ENCODE measurements around the gene PICK1.
"Not testable (repeated sequence)": the region's sequence is repeated elsewhere in the genome, so short reads cannot be mapped to it uniquely, and the experiment has no call there.

Gene PICK1

DNA sequence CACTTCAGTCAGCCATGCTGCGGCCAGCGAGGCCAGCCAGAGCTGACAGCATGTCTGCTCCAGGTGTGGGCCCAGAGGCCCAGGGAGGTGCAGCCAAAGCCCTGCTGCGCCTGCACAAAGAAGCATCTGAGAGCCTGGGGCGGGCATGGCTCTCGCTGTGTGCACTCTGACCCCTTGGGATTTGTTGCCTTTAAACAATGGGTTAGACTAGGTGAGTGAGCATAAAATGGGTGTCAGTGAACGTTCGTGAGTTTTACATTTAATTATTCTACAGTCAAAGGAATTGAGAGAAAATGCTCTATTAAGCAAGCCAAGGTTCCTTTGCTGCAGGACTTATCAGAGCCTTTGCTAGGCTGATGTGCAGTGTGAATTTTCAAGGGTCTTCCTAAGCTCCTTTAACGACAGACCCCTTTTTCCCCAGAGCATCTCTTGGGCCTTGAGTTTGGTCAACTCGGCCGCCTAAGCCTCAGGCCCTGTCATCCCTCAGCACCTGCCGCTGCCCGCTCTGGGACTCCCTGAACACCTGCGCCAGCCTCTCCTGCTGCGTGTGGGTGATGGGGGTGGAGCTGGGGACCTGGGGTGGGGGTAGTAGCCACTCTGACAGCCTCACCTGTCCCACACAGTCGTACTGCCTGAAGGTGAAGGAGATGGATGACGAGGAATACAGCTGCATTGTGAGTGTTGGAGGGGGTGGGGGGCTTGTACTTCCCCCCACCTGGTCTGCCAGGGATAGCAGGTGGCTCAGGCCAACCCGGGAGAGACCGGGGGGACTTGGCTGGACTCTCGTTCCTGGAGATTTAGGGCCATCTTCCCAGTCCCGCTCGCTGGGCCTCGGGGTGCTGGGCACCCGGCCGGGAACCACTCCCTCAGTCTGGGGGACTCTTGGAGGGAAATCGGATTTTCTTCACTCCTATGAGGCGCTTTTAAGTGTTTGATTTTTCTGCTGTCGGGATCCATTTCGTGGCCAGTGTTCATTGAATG, 16.2 kb downstream of the PICK1 start:
- in situ Hi-C loops (cut with MboI; ENCODE audit: low sequenced_read_pairs), result no loop called here

DNA sequence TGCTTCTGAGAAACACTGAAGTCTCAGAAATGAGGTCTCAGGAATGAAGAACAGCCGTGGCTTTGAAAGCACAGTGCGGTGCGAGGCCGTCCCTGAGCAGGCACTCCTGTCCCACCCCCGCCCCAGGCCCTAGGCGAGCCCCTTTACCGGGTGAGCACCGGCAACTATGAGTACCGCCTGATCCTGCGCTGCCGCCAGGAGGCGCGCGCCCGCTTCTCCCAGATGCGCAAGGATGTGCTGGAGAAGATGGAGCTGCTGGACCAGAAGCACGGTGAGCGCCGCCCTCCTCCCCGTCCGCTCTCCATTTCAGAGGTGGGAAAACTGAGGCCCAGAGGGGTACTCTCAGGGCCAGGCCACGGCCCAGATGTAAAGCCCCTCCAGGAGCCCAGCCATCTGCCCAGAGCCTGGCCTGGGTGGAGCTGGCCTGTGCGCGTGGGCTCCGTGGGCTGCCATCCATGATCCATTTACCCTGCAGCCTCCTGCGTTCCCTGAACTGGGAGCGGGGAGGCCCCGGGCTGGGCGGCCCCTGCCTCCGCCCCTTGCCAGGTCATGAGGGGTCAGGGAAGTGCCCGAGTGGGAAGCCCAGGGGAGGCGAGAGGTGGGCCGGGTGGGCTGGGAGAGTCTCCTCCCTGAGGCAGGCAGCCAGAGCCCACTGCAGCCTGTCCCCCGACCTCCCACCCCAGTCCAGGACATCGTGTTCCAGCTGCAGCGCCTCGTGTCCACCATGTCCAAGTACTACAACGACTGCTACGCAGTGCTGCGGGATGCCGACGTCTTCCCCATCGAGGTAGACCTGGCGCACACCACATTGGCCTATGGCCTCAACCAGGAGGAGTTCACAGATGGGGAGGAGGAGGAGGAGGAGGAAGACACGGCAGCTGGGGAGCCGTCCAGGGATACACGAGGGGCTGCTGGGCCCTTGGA, 17.2 kb downstream of the PICK1 start:
- in situ Hi-C loops (cut with MboI; ENCODE audit: low sequenced_read_pairs), result no loop called here

- in situ Hi-C loops (cut with MboI; ENCODE audit: low sequenced_read_pairs), result no loop called here
Observed at GRCh38 chr22:38075105-38075825, 18.1 kb downstream of the PICK1 start.

DNA sequence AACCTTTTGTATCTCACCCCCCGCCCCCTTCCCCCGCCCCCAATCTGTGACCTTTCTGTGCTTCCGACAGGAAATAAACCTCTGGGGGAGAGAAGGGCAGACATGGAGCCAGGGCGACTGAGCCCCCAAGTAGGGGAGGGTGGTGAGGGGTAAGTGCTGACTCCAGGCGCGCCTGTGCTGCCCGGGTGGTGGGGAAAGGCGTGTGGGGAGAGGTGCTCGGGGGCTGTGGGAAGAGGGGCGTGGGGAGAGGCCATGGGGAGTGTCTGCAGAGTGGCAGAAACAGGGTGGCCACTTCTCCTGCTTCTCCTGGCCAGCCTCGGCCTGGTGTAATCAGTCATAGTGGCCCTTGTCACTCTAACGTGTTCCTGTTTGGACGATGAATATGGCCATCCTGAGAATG, 18.8 kb downstream of the PICK1 start:
- in situ Hi-C loops (cut with MboI; ENCODE audit: low sequenced_read_pairs), result no loop called here

- in situ Hi-C loops (cut with MboI; ENCODE audit: low sequenced_read_pairs), result no loop called here
Observed at GRCh38 chr22:38077096-38077495, 19.9 kb downstream of the PICK1 start.

GRCh38 chr22:38077595-38077994, 20.4 kb downstream of the PICK1 start:
- in situ Hi-C loops (cut with MboI; ENCODE audit: low sequenced_read_pairs), result no loop called here

DNA sequence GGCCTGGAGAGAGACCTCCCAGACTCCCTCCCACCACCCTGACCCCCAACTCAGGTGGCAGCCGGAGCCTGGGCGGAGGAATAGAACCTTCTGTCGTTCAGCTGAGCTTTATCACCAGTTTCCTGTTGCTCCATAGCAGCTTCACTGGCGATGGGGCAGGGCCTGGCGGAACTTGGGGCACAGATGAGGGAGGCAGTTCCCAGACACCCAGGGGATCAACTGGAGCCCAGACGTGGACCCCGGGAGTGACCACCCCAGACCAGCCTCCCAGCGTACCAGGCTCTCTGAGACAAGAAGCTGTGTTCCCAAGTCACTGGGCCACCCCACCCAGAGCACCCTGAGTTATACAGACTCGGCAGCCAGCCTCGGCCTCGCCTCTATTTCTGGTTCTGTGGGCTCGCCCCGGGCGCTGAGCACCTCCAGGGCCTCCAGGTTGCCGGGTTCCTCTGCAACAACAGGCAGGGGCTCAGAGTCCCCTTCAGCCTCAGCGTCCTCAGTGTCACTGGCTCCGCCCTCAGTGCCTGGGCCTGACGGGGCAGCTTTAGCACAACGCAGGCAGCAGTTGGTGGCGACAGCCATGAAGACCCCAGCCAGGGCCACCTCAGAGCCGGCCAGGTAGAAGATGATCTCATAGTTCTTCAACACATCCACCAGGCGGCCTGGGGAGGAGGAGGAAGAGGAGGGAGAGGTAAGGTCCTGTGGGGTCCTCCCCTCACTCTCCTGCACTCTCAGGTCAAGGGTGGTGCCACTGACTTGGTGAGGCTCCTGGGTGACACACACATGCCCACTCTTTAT, 21.0 kb downstream of the PICK1 start:
- in situ Hi-C loops (cut with MboI; ENCODE audit: low sequenced_read_pairs), result no loop called here

DNA sequence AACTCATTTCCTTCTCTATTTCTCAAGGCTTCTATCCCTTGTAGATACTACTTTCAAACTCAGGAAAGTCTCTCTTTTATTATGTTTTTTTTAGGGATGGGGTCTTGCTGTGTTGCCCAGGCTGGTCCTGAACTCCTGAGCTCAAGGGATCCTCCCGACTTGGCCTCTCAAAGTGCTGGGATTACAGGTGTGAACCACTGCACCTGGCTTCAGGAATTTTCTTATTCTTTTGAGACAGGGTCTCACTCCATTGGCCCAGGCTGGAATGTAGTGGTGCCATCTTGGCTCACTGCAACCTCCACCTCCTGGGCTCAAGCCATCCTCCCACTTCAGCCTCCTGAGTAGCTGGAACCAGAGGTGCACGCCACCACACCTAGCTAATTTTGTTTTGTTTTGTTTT, 22.0 kb downstream of the PICK1 start:
- in situ Hi-C loops (cut with MboI; ENCODE audit: low sequenced_read_pairs), result not testable (repeated sequence)

- in situ Hi-C loops (cut with MboI; ENCODE audit: low sequenced_read_pairs), result no loop called here
Observed at GRCh38 chr22:38079804-38080203, 22.6 kb downstream of the PICK1 start.

DNA sequence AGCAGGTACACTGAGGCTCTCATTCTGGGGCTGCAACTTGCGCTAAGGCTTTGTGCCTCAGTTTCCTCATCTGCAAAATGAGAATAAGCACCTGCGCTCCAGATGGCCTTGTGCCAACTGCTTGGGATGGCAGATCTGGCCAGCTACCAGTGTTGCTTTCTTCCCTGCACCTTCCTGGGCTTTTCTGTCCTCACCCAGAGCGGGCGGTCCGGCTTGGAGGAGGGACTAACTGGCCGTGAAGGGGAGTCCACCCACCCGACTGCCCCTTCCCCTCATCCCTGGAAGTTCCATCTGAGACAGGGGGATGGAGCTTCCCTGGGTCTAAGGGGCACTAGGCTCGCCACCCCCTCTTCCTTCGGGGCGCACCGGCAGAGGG, 23.3 kb downstream of the PICK1 start:
- in situ Hi-C loops (cut with MboI; ENCODE audit: low sequenced_read_pairs), result no loop called here

DNA sequence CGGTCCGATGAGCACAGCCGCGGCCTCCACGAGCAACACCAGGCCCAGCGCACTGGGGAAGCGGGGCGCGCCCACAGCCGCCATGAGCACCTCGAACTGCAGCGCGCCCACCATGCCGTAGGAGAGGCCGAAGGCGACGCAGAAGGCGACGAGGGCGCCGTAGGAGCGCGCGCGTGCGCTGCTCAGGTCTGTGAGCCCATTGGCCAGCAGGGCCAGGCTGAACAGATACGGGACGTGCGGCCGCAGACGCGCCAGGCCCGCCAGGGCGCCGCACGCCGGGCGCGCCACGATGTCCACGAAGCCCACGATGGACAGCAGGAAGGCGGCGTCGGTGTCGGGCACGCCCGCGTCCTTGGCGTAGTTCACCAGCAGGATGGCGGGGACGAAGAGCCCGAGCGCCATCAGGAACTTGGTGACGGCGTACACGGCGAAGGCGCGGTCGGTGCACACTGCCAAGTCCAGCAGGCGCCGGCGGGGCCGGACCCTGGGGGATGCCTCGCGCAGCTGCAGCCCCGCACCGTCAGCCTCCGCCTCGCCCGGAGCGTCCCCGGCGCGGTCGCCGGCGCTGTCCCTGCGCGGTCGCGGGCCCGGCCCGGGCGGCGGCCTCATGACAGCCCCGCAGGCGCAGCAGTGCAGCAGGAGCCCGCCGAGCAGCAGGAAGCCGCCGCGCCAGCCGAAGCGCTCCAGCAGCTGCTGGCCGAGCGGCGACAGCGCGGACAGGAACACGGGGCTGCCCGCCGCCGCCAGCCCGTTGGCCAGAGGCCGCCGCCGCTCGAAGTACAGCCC, 23.8 kb downstream of the PICK1 start:
- in situ Hi-C loops (cut with MboI; ENCODE audit: low sequenced_read_pairs), result no loop called here

DNA sequence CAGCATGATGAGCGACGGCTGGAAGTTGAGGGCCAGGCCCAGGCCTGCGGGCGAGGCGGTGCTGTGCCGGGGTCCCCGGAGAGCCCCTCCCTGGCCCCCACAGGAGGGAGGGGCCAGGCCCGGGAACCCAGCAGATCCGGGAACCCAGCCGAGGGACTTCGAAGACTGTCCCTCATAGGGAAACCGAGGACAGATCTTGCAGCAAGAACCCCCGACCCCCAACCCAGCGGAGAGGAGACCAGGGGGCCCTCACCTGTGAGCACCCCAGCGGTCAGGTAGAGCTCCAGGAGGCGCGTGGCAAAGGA, 24.4 kb downstream of the PICK1 start:
- in situ Hi-C loops (cut with MboI; ENCODE audit: low sequenced_read_pairs), result no loop called here

- in situ Hi-C loops (cut with MboI; ENCODE audit: low sequenced_read_pairs), result no loop called here
Observed at GRCh38 chr22:38081941-38082828, 25.0 kb downstream of the PICK1 start.

DNA sequence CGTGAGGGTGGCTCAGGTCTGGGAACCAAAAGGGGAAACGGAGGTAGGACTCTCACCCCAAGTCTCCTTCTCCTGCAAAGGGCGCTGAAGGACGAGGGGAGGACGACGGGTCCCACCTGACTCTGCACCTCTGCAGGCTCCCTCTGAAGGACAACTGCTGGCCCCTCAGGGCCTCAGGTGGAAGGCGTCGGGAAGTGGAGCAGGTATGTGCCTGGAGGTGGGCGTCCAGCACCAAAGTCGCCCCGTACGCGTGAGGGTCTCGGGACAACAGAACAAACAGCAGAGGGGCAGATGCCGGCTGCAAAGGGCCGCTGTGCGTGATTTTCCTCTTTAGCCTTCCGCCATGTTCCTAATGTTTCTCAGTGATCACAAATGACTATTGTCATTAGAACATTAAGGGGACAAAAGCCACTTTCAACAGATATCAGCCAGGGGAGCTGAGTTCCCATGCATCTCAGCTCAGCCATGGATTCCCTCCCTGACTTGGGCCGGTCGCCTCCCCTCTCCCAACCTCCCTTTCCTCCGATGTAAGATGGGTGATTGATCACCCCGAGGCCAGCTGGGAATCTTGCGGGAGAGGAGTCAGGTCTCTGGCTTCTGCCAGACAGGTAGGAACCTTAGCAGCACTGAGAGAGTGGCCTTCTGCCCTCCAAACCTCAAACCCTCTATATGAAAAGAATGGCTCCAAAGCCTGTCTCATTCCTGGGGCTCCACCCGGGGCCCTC, 25.9 kb downstream of the PICK1 start:
- in situ Hi-C loops (cut with MboI; ENCODE audit: low sequenced_read_pairs), result no loop called here

- in situ Hi-C loops (cut with MboI; ENCODE audit: low sequenced_read_pairs), result no loop called here
Observed at GRCh38 chr22:38083931-38084631, 26.9 kb downstream of the PICK1 start, which contains the start of gene SLC16A8. SLC16A8 (minus strand) TSS chr22:38084184; CDS start chr22:38082873, 1,311 bp downstream.

DNA sequence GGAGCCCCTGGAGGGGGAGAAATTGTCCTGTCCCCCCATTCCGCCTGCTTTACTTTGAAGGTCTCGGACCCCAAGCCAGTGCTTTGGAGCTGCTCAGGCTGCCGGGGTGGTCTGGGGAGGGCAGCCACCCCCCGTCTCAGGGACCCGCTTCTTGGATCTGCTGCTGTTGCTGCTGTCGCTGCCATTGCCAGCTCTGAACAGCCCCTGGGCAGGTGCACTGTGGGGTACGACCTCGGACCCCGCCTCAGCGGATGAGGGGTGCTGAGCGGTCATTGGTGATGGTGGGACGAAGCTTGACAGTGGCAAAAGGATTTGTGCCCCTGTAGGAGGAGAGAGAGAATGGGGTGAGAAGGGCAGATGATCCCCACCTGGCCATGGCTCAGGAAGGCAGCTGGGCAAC, 27.9 kb downstream of the PICK1 start:
- in situ Hi-C loops (cut with MboI; ENCODE audit: low sequenced_read_pairs), result no loop called here

GRCh38 chr22:38085501-38085900, 28.3 kb downstream of the PICK1 start:
- in situ Hi-C loops (cut with MboI; ENCODE audit: low sequenced_read_pairs), result no loop called here

All from hTERT RPE-1 (cell line).